GM20000 (cell line): Measurements from ENCODE around the gene TNFRSF14.

Experiments used
- DNase-seq: peaks from one replicate; pipeline ENCODE4 v3.0.0; 2012; ENCODE audit warnings: low spot score
- CTCF ChIP-seq: IDR thresholded peaks from 2 replicates; pipeline ENCODE4 v1.5.1; 2012; ENCODE audit warnings: mild to moderate bottlenecking, control low read depth; ENCODE audit errors: extremely low read depth, missing control alignments

The TNFRSF14 gene

GRCh38 chr1:2611031-2611501, 54.9 kb downstream of the TNFRSF14 start:
- DNase-seq = no peak
- no peak for TF ChIP-seq CTCF

GRCh38 chr1:2611621-2612437, 55.7 kb downstream of the TNFRSF14 start:
- DNase-seq = no peak
- no peak for TF ChIP-seq CTCF

DNA sequence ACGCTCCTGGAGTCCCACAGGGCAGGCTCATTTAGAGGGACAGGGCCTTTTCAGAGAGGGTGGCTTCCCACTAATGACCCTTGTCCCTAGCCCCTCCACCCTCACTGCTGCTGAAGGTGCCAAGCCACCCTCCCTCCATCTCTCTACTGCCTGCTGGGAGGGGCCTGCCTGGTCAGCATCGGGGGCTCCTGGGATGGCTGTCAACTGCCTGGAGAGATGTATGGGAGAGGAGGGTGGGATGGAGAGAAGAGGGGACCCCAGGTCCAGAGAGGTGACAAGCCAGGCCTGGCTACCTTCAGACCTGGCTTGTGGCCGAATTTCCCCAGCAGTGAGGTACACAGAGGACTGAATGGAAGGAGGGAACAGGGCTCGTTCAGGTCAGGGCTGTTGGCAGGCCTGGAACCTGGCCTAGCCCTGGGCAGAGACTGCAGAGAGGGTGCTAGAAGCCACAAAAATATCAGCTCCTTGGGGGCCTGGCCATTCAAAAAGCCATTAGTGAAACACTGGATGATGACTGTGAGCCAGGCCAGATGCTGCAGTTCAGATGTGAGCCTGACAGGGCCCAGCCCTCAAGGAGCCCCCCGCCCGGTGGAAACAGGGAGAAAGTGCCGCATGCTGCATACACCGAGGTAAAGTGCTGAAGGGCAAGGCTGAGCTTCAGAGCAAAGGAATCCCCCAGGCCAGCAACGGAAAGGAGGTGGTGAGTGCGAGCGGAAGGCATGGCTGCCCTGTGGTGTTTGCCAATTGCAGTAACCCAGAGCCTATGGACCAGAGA, 56.6 kb downstream of the TNFRSF14 start:
- no peak for DNase-seq
- no peak for TF ChIP-seq CTCF
